HepG2 (cell line): Measurements from ENCODE around the gene PRRC2A. TPM values are rescaled to one million over a fixed set of nuclear protein-coding genes. Genes with fewer than 3 reads are reported as not detected.

Source experiments
- HDAC2 ChIP-seq: sonication (generic); formaldehyde crosslinking; IDR thresholded peaks from 2 replicates; pipeline ENCODE4 v1.4.0; 2020; ENCODE audit warnings: missing genetic modification reagents
- NR2C2 ChIP-seq: sonication (generic); formaldehyde crosslinking; IDR thresholded peaks from 2 replicates; pipeline ENCODE4 v1.4.0; 2020; ENCODE audit warnings: missing genetic modification reagents, mild to moderate bottlenecking, moderate library complexity, borderline replicate concordance
- PCBP2 ChIP-seq: fragments of 200-400 bp; formaldehyde crosslinking; optimal IDR thresholded peaks from 2 replicates; pipeline ENCODE3; 2018; ENCODE audit warnings: low read length, low read depth; ENCODE audit not compliant: poor library complexity, severe bottlenecking
- RBFOX2 ChIP-seq: fragments of 200-400 bp; formaldehyde crosslinking; IDR thresholded peaks from 2 replicates; pipeline ENCODE4 v1.6.1; 2017; ENCODE audit warnings: low read depth, mild to moderate bottlenecking, low read length
- SAP130 ChIP-seq: IDR thresholded peaks from 2 replicates; pipeline ENCODE4 v1.6.1; 2016; ENCODE audit warnings: low read depth
- SIN3A ChIP-seq: IDR thresholded peaks from 2 replicates; pipeline ENCODE4 v1.6.1; 2011; ENCODE audit warnings: low read depth, mild to moderate bottlenecking, control low read depth, low read length, borderline replicate concordance
- SNAPC2 ChIP-seq: sonication (generic); formaldehyde crosslinking; IDR thresholded peaks from 2 replicates; pipeline ENCODE4 v1.8.1; 2022; ENCODE audit warnings: mild to moderate bottlenecking, missing genetic modification reagents
- SP1 ChIP-seq, 2 experiments: fragments of 450-650 bp in 1 of 2; sonication (generic) in 1 of 2; formaldehyde crosslinking in 1 of 2; IDR thresholded peaks; 2 replicates each; pipeline versions ENCODE4 v1.4.0 to v1.6.1; 2016 to 2020; ENCODE audit warnings: missing genetic modification reagents in 1 of 2
- SP5 ChIP-seq: IDR thresholded peaks from 2 replicates; pipeline ENCODE4 v1.6.1; 2016; ENCODE audit warnings: low read depth, borderline replicate concordance
- YY1 ChIP-seq: IDR thresholded peaks from 2 replicates; pipeline ENCODE4 v1.6.1; 2011; ENCODE audit warnings: low read length, low read depth, moderate library complexity, mild to moderate bottlenecking; ENCODE audit not compliant: insufficient read depth, insufficient replicate concordance
- ZBTB4 ChIP-seq: sonication (generic); formaldehyde crosslinking; IDR thresholded peaks from 2 replicates; pipeline ENCODE4 v1.4.0; 2020; ENCODE audit warnings: missing genetic modification reagents, mild to moderate bottlenecking, borderline replicate concordance
- ZHX2 ChIP-seq, 2 experiments: sonication (generic) in 1 of 2; formaldehyde crosslinking in 1 of 2; IDR thresholded peaks; 2 replicates each; pipeline versions ENCODE4 v1.6.1 to v1.9.0; 2014 to 2022; ENCODE audit warnings: antibody characterized with exemption in 1 of 2, borderline replicate concordance in 1 of 2, inconsistent platforms in 1 of 2, low read depth in 1 of 2, missing genetic modification reagents in 1 of 2
- ZNF430 ChIP-seq: sonication (generic); formaldehyde crosslinking; IDR thresholded peaks from 2 replicates; pipeline ENCODE4 v1.9.0; 2021; ENCODE audit warnings: mild to moderate bottlenecking, missing genetic modification reagents
- ZNF674 ChIP-seq: sonication (generic); formaldehyde crosslinking; IDR thresholded peaks from 2 replicates; pipeline ENCODE4 v1.5.0; 2020; ENCODE audit warnings: low read depth, mild to moderate bottlenecking, missing genetic modification reagents
- polyA plus RNA-seq, 8 experiments: library from polyadenylated mRNA; depleted of rRNA in 3 of 8; stranded (reverse) in 7 of 8; unstranded in 1 of 8; fragments of >200 nt; fragmentation: Illumina TruSeq in 4 of 8; extraction: Trizol in 4 of 8; gene quantifications; 2 replicates each; pipeline versions ENCODE4 v1.2.1 to v1.2.3, GENCODE V29; 2011 to 2016; ENCODE audit warnings: low read depth in 4 of 8, missing spikeins in 1 of 8, mixed read lengths in 1 of 8; ENCODE audit not compliant: insufficient read depth in 1 of 8
- total RNA-seq, 5 experiments: library from RNA; depleted of rRNA; stranded (reverse); fragments of >200 nt; fragmentation: Illumina TruSeq; extraction: Trizol; gene quantifications; 2 replicates each; pipeline ENCODE4 v1.2.3, GENCODE V29; 2016; ENCODE audit warnings: low read depth in 1 of 5
- TF ChIP-seq, protein P1 (sequence below): sonication (generic); formaldehyde crosslinking; IDR thresholded peaks from 2 replicates; pipeline ENCODE4 v1.4.0; 2020; ENCODE audit warnings: missing genetic modification reagents, borderline replicate concordance

PRRC2A gene
- total and polyA plus RNA-seq, 2 of the 13 experiments (the other 11 are each of a cell fraction or from before 2014, with no cell fraction given), result 38.9 to 47.4 TPM

DNA sequence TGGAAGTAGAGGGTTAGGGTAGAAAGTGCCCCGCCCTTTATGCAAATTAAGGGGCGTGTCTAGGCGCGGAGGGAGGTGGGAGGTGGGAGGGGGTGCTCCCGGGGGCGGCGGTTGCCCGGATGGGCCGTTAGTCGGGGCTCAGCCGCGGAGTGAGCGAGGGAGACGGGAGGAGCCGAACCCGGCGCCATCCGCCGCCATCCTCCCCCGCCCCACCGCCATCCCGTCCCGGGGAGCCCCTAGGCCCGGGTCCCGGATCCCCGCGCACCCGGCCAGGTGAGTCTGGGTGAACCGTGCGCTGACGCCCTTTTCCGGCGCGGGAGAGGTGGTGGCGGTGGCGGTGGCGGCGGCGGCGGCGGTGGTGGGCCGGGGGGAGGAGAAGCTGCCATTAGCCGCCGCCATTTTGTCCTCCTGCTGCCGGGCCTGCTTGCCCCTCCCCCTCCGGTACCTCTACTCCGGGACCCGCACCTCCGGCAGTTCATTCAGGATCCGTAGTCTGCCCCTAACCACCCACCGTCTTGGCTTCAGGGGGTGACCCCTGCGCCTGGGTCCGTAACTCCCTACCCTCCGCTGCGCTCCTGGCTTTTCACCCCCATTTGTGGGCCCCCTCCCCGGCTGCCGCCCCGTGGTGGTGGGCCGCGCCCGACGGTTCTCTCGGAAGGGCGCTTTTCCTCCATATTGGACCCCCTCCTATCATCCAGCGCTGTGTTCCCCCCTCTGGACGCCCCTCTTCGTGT is at the start of gene PRRC2A (continued):
- TF ChIP-seq, protein P1, sequence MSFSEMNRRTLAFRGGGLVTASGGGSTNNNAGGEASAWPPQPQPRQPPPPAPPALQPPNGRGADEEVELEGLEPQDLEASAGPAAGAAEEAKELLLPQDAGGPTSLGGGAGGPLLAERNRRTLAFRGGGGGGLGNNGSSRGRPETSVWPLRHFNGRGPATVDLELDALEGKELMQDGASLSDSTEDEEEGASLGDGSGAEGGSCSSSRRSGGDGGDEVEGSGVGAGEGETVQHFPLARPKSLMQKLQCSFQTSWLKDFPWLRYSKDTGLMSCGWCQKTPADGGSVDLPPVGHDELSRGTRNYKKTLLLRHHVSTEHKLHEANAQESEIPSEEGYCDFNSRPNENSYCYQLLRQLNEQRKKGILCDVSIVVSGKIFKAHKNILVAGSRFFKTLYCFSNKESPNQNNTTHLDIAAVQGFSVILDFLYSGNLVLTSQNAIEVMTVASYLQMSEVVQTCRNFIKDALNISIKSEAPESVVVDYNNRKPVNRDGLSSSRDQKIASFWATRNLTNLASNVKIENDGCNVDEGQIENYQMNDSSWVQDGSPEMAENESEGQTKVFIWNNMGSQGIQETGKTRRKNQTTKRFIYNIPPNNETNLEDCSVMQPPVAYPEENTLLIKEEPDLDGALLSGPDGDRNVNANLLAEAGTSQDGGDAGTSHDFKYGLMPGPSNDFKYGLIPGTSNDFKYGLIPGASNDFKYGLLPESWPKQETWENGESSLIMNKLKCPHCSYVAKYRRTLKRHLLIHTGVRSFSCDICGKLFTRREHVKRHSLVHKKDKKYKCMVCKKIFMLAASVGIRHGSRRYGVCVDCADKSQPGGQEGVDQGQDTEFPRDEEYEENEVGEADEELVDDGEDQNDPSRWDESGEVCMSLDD (CRISPR knock-in tag), result peak; percentile 48; the same call in 1 of the 2 replicates
- no peak for TF ChIP-seq NR2C2
- no peak for TF ChIP-seq SP1 (IDR thresholded peaks at IDR 0.05)
- peak; percentile 31 for TF ChIP-seq SP1 (CRISPR knock-in tag; IDR thresholded peaks at IDR 0.05)
- peak; percentile 96; the same call in 1 of the 2 replicates for TF ChIP-seq SNAPC2 (CRISPR knock-in tag)
- peak; percentile 82; the same call in 1 of the 2 replicates for TF ChIP-seq ZNF430
- peak; percentile 88 for TF ChIP-seq RBFOX2
- TF ChIP-seq PCBP2, result no peak
- 0 out of 2 replicates have a peak, but pooled peaks have one; percentile 65 for TF ChIP-seq ZNF674
- TF ChIP-seq YY1, result peak; percentile 96
- TF ChIP-seq HDAC2 (CRISPR knock-in tag), result peak; percentile 30; the same call in 1 of the 2 replicates
- TF ChIP-seq SP5, result 0 out of 2 replicates have a peak, but pooled peaks have one; percentile 38
- peak; percentile 49; the same call in 1 of the 2 replicates for TF ChIP-seq SIN3A
- TF ChIP-seq ZBTB4 (CRISPR knock-in tag), result peak; percentile 76; the same call in 1 of the 2 replicates
- TF ChIP-seq SAP130 (CRISPR knock-in tag), result peak; percentile 71
- TF ChIP-seq ZHX2 (IDR thresholded peaks at IDR 0.05; ENCODE audit: low read depth), result peak; percentile 89
- peak; percentile 13; the same call in 1 of the 2 replicates for TF ChIP-seq ZHX2 (CRISPR knock-in tag; IDR thresholded peaks at IDR 0.05; ENCODE audit: borderline replicate concordance)
